Glutamatergic neuron (in vitro differentiated cells): ENCODE data around the gene SERBP1. TPM values are rescaled to one million over a fixed set of nuclear protein-coding genes. Genes with fewer than 3 reads are reported as not detected.

Experiments
- DNase-seq: peaks from one replicate; pipeline ENCODE4 v3.0.0; 2022
- H3K27ac Mint-ChIP-seq: one replicate; pipeline ENCODE4 v1.8.0; 2020; ENCODE audit warnings: mild to moderate bottlenecking, mixed read lengths, inconsistent platforms; ENCODE audit not compliant: unreplicated experiment
- H3K27me3 Mint-ChIP-seq: one replicate; pipeline ENCODE4 v1.8.0; 2020; ENCODE audit warnings: mild to moderate bottlenecking, moderate library complexity, mixed read lengths, inconsistent platforms; ENCODE audit not compliant: unreplicated experiment
- H3K36me3 Mint-ChIP-seq: one replicate; pipeline ENCODE4 v1.8.0; 2020; ENCODE audit warnings: mild to moderate bottlenecking, mixed read lengths, inconsistent platforms; ENCODE audit not compliant: unreplicated experiment
- H3K4me1 Mint-ChIP-seq: one replicate; pipeline ENCODE4 v1.8.0; 2020; ENCODE audit warnings: mild to moderate bottlenecking, low read depth, mixed read lengths, inconsistent platforms; ENCODE audit not compliant: unreplicated experiment
- H3K4me3 Mint-ChIP-seq: one replicate; pipeline ENCODE4 v1.8.0; 2020; ENCODE audit warnings: mild to moderate bottlenecking, mixed read lengths, inconsistent platforms; ENCODE audit not compliant: unreplicated experiment
- H3K9me3 Mint-ChIP-seq: one replicate; pipeline ENCODE4 v1.8.0; 2020; ENCODE audit warnings: mild to moderate bottlenecking, moderate library complexity, mixed read lengths, inconsistent platforms; ENCODE audit not compliant: unreplicated experiment
- total RNA-seq: library from RNA; stranded (reverse); fragmentation: NEBNext Ultra II Directional; extraction: Animal tissue kit (Norgen Biotek cat#: 25700); gene quantifications from one replicate; pipeline ENCODE4 v1.2.1, GENCODE V29; 2021; ENCODE audit not compliant: unreplicated experiment
- TF ChIP-seq, protein P1 (sequence below): fragments of 200-600 bp; sonication (generic); IDR thresholded peaks from one replicate; pipeline ENCODE4 v1.5.0; 2021; ENCODE audit not compliant: partially characterized antibody, unreplicated experiment

SERBP1 gene
- total RNA-seq, 1 donor from 2014 or later = 159 TPM

DNA sequence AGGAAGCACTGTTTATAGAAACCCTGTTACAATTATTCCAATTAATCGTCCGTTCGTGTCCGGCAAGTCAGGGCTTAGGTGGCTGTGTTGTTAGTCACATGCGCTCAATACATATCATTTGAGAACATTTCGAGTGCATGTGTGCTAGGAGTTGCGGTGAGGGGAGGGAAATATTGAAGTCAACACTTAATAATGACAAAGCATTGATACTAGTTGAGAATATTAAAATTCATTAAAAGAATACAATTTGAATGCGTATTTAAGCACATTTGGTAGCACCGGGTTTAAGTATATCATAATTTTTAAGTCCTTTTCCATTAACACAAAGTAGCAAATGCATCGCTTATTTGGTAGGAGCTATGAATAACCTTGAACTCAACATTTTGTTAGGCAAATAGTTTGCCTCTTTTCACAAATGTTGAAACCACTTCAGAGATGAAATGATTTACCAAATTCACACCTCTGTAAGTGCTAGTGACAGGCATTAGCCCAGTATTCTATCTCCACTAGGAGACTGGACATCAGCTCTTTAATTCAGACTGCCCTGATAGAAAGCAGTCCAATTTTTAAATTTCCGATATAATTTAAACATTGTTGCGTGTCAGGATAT is 1.1 kb upstream of the SERBP1 start:
- no peak for DNase-seq
- Mint-ChIP-seq H3K27me3 (peaks cover 12% of the 10 kb centered on the region), H3K4me3 (peak overlapping the region; percentile 97), H3K9me3 (peaks cover 14% of the 10 kb centered on the region), H3K36me3 (no peaks in the 10 kb centered on the region), H3K27ac (peak overlapping the region; percentile 82), H3K4me1 (peaks cover 27% of the 10 kb centered on the region)
- TF ChIP-seq, protein P1, sequence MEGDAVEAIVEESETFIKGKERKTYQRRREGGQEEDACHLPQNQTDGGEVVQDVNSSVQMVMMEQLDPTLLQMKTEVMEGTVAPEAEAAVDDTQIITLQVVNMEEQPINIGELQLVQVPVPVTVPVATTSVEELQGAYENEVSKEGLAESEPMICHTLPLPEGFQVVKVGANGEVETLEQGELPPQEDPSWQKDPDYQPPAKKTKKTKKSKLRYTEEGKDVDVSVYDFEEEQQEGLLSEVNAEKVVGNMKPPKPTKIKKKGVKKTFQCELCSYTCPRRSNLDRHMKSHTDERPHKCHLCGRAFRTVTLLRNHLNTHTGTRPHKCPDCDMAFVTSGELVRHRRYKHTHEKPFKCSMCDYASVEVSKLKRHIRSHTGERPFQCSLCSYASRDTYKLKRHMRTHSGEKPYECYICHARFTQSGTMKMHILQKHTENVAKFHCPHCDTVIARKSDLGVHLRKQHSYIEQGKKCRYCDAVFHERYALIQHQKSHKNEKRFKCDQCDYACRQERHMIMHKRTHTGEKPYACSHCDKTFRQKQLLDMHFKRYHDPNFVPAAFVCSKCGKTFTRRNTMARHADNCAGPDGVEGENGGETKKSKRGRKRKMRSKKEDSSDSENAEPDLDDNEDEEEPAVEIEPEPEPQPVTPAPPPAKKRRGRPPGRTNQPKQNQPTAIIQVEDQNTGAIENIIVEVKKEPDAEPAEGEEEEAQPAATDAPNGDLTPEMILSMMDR = no peak

DNA sequence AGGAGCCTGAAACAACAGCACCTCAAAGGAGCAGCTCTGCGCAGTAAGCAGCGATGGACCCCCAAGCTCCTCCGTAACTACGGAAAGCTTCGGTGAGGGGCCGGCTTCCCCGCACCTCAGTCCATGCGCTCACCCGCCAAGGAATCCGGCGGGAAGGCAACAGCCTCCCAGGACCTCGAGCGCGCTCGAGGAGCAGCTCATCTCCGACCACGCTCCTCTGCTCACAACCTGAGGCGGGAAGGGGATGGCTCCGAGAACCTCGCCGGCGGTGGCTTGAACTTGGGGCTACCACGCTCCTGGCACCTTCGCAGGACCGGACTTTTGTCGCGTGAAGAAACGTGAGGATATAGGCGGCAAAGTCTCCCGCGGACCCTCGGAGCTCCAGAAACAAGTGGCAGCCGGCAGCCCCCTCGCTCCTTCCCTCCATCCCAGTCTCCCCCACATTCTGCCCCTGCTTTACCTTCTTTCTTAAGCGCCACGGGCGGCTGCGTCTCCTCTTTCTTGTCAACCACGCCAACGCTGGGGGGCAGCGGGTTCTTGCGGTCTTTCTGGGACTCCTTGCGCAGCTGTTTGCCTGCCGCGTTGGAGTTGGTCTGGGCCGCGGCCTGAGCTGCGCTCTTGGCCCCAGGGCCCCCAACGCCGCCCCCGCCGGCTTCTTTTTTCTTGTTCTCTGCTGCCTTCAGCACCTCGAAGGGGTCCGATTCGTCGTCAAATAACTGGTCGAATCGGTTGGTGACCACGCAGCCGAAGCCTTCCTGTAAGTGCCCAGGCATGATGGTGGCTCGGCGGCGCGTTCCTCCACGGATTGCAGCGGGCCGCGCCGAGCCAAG is 459 bp downstream of the SERBP1 start:
- Mint-ChIP-seq H3K27ac (peak overlapping the region; percentile 97), H3K9me3 (peaks cover 14% of the 10 kb centered on the region), H3K27me3 (peaks cover 12% of the 10 kb centered on the region), H3K36me3 (no peaks in the 10 kb centered on the region), H3K4me3 (peak overlapping the region; percentile 97), H3K4me1 (peaks cover 27% of the 10 kb centered on the region)
- peak; percentile 61 for DNase-seq
- TF ChIP-seq, protein P1 = no peak

DNA sequence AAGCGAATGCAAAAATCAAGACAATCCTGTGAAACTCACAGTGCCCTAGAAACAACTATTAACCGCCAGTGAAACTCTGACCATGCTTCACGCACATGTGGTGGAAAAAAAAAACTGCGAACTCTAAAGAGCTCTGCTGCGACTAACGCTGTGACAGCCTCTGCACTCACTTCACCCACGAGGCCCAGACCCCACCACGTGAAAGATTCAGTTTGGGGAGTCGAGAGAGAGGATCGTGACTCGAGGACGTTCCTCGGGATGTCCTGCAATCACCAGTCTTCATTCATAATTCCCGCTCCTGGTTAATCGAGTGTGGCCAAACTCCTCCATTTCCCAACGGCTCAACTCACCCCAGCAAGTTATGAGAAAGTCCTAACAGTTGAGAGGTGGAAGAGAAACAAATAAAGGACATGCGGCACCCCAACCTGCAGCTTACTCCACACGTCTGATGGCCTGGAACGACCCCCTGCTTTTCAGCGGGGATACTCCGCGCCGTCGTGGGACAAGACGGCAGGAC is 1.1 kb downstream of the SERBP1 start:
- no peak for DNase-seq
- Mint-ChIP-seq H3K27me3 (peaks cover 12% of the 10 kb centered on the region), H3K36me3 (no peaks in the 10 kb centered on the region)

DNA sequence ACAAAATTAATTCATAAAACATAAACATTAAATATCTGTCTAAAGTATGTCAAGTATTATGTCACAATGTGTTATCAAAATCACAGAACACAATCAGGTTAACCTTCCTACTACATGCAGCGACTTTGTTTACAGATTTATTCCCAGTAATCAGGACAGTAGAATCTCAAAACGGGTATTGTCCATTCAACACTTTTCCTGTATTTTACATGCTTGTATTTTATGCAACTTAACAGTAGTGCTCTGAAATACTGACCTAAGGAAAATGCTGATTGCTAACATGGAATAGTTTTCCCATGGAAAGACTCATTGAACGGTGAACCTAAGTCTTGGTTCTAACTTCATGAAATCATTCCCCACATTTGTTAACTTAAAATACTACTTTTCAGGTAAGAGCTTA is 2.3 kb downstream of the SERBP1 start:
- H3K27ac Mint-ChIP-seq = no peak overlapping the region

More for the DNA sequence above, 1.1 kb downstream of the SERBP1 start:
- TF ChIP-seq, protein P1 = no peak
- H3K4me1 Mint-ChIP-seq = peaks cover 27% of the 10 kb centered on the region
- H3K4me3 Mint-ChIP-seq = peak overlapping the region; percentile 97
- H3K27ac Mint-ChIP-seq = peak overlapping the region; percentile 82
- peaks cover 14% of the 10 kb centered on the region for H3K9me3 Mint-ChIP-seq

More for the DNA sequence above, 2.3 kb downstream of the SERBP1 start:
- TF ChIP-seq, protein P1 = no peak
- no peak for DNase-seq
- Mint-ChIP-seq H3K9me3 (peaks cover 14% of the 10 kb centered on the region), H3K27me3 (peaks cover 12% of the 10 kb centered on the region), H3K36me3 (no peaks in the 10 kb centered on the region), H3K4me3 (peak overlapping the region; percentile 97), H3K4me1 (peaks cover 27% of the 10 kb centered on the region)
